Panc1 (cell line): ENCODE results near the gene OMA1. TPM values are rescaled to one million over a fixed set of nuclear protein-coding genes. Genes with fewer than 3 reads are reported as not detected.

Experiments used
- ATAC-seq: fragments of 200-7000 bp; cut with Tn5 transposase; 2 replicates; pipeline ENCODE4 v1.9.1; 2020; ENCODE audit warnings: mild to moderate bottlenecking, moderate library complexity
- BruUV-seq: library from RNA; stranded (reverse); fragments of 400-500 nt; replicated peaks from 2 replicates; lab custom pipeline; 2021; lab: Mats Ljungman, UMichigan
- CTCF ChIA-PET: fragments of 300-600 bp; sonication (Branson Sonifier 250); formaldehyde crosslinking; loops from one replicate; lab custom pipeline; 2022; ENCODE audit warnings: antibody characterized with exemption; lab: Charles Lee
- POLR2A ChIA-PET: fragments of 300-600 bp; sonication (Branson Sonifier 250); formaldehyde crosslinking; loops from one replicate; lab custom pipeline; 2022; ENCODE audit warnings: antibody characterized with exemption; lab: Charles Lee
- DNase-seq: peaks from one replicate; pipeline ENCODE4 v3.0.0-alpha.2; 2010; ENCODE audit warnings: low read depth, low spot score
- H3K27ac ChIP-seq: 2 replicates; pipeline ENCODE4 v1.5.1; 2011; ENCODE audit warnings: mild to moderate bottlenecking, low read length, inconsistent platforms
- H3K27me3 ChIP-seq: fragments of 200-500 bp; sonication (Bioruptor generic); 2 replicates; pipeline ENCODE4 v1.6.0; 2014; ENCODE audit warnings: low read length, inconsistent platforms; ENCODE audit not compliant: control insufficient read depth, insufficient read depth
- H3K36me3 ChIP-seq: fragments of 200-500 bp; sonication (Bioruptor generic); 2 replicates; pipeline ENCODE4 v1.5.1; 2014; ENCODE audit warnings: inconsistent platforms, mild to moderate bottlenecking, low read length, moderate library complexity; ENCODE audit not compliant: control insufficient read depth, insufficient read depth
- H3K4me1 ChIP-seq: 2 replicates; pipeline ENCODE4 v1.5.1; 2011; ENCODE audit warnings: inconsistent platforms, mild to moderate bottlenecking, low read length, moderate library complexity; ENCODE audit not compliant: control insufficient read depth, insufficient read depth
- H3K4me3 ChIP-seq, 2 experiments: 2 replicates each; pipeline ENCODE4 v1.5.1; 2011 to 2012; ENCODE audit warnings: low read depth in 2 of 2, low read length in 2 of 2, mild to moderate bottlenecking in 2 of 2, inconsistent platforms in 1 of 2, moderate library complexity in 1 of 2
- H3K9me3 ChIP-seq: fragments of 200-500 bp; sonication (Bioruptor generic); 2 replicates; pipeline ENCODE4 v1.5.1; 2014; ENCODE audit warnings: low read depth, mild to moderate bottlenecking, inconsistent platforms, low read length, moderate library complexity; ENCODE audit not compliant: control insufficient read depth, insufficient read depth
- CTCF ChIP-seq: fragments of 450-650 bp; IDR thresholded peaks from 2 replicates; pipeline ENCODE4 v1.5.1; 2017; ENCODE audit warnings: mild to moderate bottlenecking
- POLR2AphosphoS5 ChIP-seq: IDR thresholded peaks from 2 replicates; pipeline ENCODE4 v1.6.1; 2012; ENCODE audit warnings: mild to moderate bottlenecking, low read depth, low read length, moderate library complexity
- REST ChIP-seq, 2 experiments: IDR thresholded peaks; 2 replicates each; pipeline ENCODE4 v1.6.1; 2011 to 2012; ENCODE audit warnings: low read depth in 2 of 2, control low read depth in 1 of 2, low read length in 1 of 2, mild to moderate bottlenecking in 1 of 2, moderate library complexity in 1 of 2; ENCODE audit not compliant: insufficient read depth in 1 of 2
- SIN3A ChIP-seq: IDR thresholded peaks from 2 replicates; pipeline ENCODE4 v1.6.1; 2012; ENCODE audit warnings: low read depth, mild to moderate bottlenecking, low read length, moderate library complexity, borderline replicate concordance; ENCODE audit not compliant: insufficient read depth
- TCF7L2 ChIP-seq: IDR thresholded peaks from 2 replicates; pipeline ENCODE4 v1.6.1; 2011; ENCODE audit warnings: mild to moderate bottlenecking, low read depth, low read length, inconsistent platforms
- in situ Hi-C: cut with HindIII; loops from 2 replicates; pipeline ENCODE4 v1.10.0; 2016; ENCODE audit warnings: low sequenced_read_pairs, low pct_unique_long_range_greater_than_20kb
- intact Hi-C: fragments of 100-400 bp; cut with micrococcal nuclease; formaldehyde crosslinking; loops from one replicate; pipeline ENCODE4 v1.10.0; 2022; ENCODE audit not compliant: unreplicated experiment
- total RNA-seq: library from RNA; stranded (reverse); gene quantifications from one replicate; pipeline ENCODE4 v1.2.1, GENCODE V29; 2021; ENCODE audit not compliant: unreplicated experiment

The OMA1 gene
- total RNA-seq, 1 experiment from 2014 or later = 16.6 TPM

- ChIA-PET CTCF (no interaction called here), POLR2A (no interaction called here)
- H3K27ac ChIP-seq = no peak overlapping the region
- TF ChIP-seq SIN3A = no peak
- TF ChIP-seq REST (IDR thresholded peaks at IDR 0.05; ENCODE audit: insufficient read depth in 1 of 2, low read depth in 2 of 2, low read length in 1 of 2) = no peak
- no peak for TF ChIP-seq POLR2AphosphoS5
- TF ChIP-seq CTCF = no peak
- no peak for TF ChIP-seq TCF7L2
- ATAC-seq (no peak), DNase-seq (no peak)
- intact Hi-C loops = no loop called here
- no peak overlapping the region for H3K4me3 ChIP-seq
- no TSS peak for BruUV-seq
- H3K4me1 ChIP-seq = no peaks in the 10 kb centered on the region
- no peaks in the 10 kb centered on the region for H3K9me3 ChIP-seq
- in situ Hi-C loops = no loop called here
- no peaks in the 10 kb centered on the region for H3K36me3 ChIP-seq
- peaks cover 9% of the 10 kb centered on the region for H3K27me3 ChIP-seq
Observed at GRCh38 chr1:58590019-58590418, 43.5 kb upstream of the OMA1 start.

GRCh38 chr1:58588396-58588795 lies 41.9 kb upstream of the OMA1 start:
- H3K4me1 ChIP-seq = no peaks in the 10 kb centered on the region
- TF ChIP-seq POLR2AphosphoS5 (no peak), TCF7L2 (no peak), CTCF (no peak), SIN3A (no peak), REST (IDR thresholded peaks at IDR 0.05; ENCODE audit: insufficient read depth in 1 of 2, low read depth in 2 of 2, low read length in 1 of 2) (no peak)
- H3K27me3 ChIP-seq = peaks cover 9% of the 10 kb centered on the region
- H3K36me3 ChIP-seq = no peaks in the 10 kb centered on the region
- in situ Hi-C loops (no loop called here), intact Hi-C loops (no loop called here)
- H3K4me3 ChIP-seq = no peak overlapping the region
- ChIA-PET CTCF (no interaction called here), POLR2A (no interaction called here)
- H3K27ac ChIP-seq = no peak overlapping the region
- no peaks in the 10 kb centered on the region for H3K9me3 ChIP-seq
- DNase-seq = no peak
- no TSS peak for BruUV-seq
- no peak for ATAC-seq
